Erythroblast (primary cell): Measurements from ENCODE around the gene BBS5.
"Not testable (repeated sequence)": the region's sequence is repeated elsewhere in the genome, so short reads cannot be mapped to it uniquely, and the experiment has no call there.

Source experiments
- GATA1 ChIP-seq: IDR thresholded peaks from 2 replicates; pipeline ENCODE4 v1.6.1; 2011; ENCODE audit warnings: low read depth, mild to moderate bottlenecking, control low read depth, low read length, moderate library complexity
- POLR2A ChIP-seq: IDR thresholded peaks from 2 replicates; pipeline ENCODE4 v1.6.1; 2011; ENCODE audit warnings: mild to moderate bottlenecking, low read length

- TF ChIP-seq POLR2A, GATA1: not testable (repeated sequence)
Observed at GRCh38 chr2:169514758-169515157, 35.5 kb downstream of the BBS5 start.
